Transverse colon (tissue), 4 donors: ENCODE data around the gene ZC2HC1C. TPM values are rescaled to one million over a fixed set of nuclear protein-coding genes. Genes with fewer than 3 reads are reported as not detected.

Experiments used
- DNase-seq: peaks from one replicate; pipeline ENCODE4 v3.0.0-alpha.2; 2019
- H3K27ac ChIP-seq, 4 donors: fragments of 200-600 bp; sonication (generic); 2 replicates each; pipeline ENCODE4 v1.5.1; 2016 to 2018; ENCODE audit warnings: inconsistent platforms in 4 of 4
- H3K27me3 ChIP-seq: fragments of 200-600 bp; sonication (generic); 2 replicates; pipeline ENCODE4 v1.5.1; 2017; ENCODE audit warnings: inconsistent platforms
- H3K36me3 ChIP-seq, 4 donors: fragments of 200-600 bp; sonication (generic); 2 replicates each; pipeline ENCODE4 v1.5.1; 2017 to 2019; ENCODE audit warnings: inconsistent platforms in 4 of 4
- H3K4me1 ChIP-seq, 4 donors: fragments of 200-600 bp; sonication (generic); 2 replicates each; pipeline ENCODE4 v1.5.1; 2017 to 2020; ENCODE audit warnings: inconsistent platforms in 4 of 4
- H3K4me3 ChIP-seq, 4 donors: fragments of 200-600 bp; sonication (generic); 1 replicate in 1 of 4; 2 replicates in 3 of 4; pipeline versions ENCODE4 v1.5.1 to v1.6.1; 2017 to 2019; ENCODE audit warnings: inconsistent platforms in 4 of 4
- H3K9me3 ChIP-seq, 2 donors: fragments of 200-600 bp; sonication (generic); 2 replicates each; pipeline ENCODE4 v1.5.1; 2017 to 2019; ENCODE audit warnings: inconsistent platforms in 2 of 2
- EP300 ChIP-seq: sonication (generic); formaldehyde crosslinking; IDR thresholded peaks from one replicate; pipeline ENCODE4 v1.6.1; 2017; ENCODE audit warnings: antibody characterized with exemption, low read depth
- POLR2A ChIP-seq: fragments of 450-650 bp; IDR thresholded peaks from one replicate; pipeline ENCODE4 v1.6.1; 2016; ENCODE audit warnings: antibody characterized with exemption, mild to moderate bottlenecking, moderate library complexity
- POLR2AphosphoS5 ChIP-seq, 3 donors: sonication (generic); formaldehyde crosslinking; IDR thresholded peaks; one replicate each; pipeline ENCODE4 v1.6.1; 2016; ENCODE audit warnings: antibody characterized with exemption in 3 of 3
- WGBS, 2 donors: methylation state at CpG; one replicate each; pipeline ENCODE4 v1.1.5; 2018; ENCODE audit warnings: low coverage in 1 of 2; 5-methylcytosine and 5-hydroxymethylcytosine counted together
- in situ Hi-C, 4 donors: fragments of 200-750 bp; cut with MboI; loops; one replicate each; pipeline versions ENCODE4 v1.15.0 to v1.15.1; 2017; ENCODE audit warnings: low sequenced_read_pairs in 3 of 4, low pct_ligation_motif_present in 1 of 4, low pct_unique_long_range_greater_than_20kb in 1 of 4
- intact Hi-C: fragments of 100-400 bp; cut with DNase I; formaldehyde crosslinking; loops from one replicate; pipeline ENCODE4 v1.15.1; 2023; ENCODE audit warnings: low total_unique reads
- total RNA-seq, 4 donors: library from RNA; depleted of rRNA; stranded (reverse); fragments of >200 nt; gene quantifications; one replicate each; pipeline ENCODE4 v1.1.0, GENCODE V29; 2016
- TF ChIP-seq, protein P1 (sequence below), 5 experiments: fragments of 200-600 bp in 3 of 5; fragments of 450-650 bp in 2 of 5; sonication (generic) in 3 of 5; IDR thresholded peaks; 1 replicate in 2 of 5; 2 replicates in 3 of 5; pipeline ENCODE4 v1.5.1; 2016 to 2017; ENCODE audit warnings: antibody characterized with exemption in 5 of 5, inconsistent platforms in 3 of 5, mild to moderate bottlenecking in 2 of 5, moderate library complexity in 1 of 5

Gene ZC2HC1C
- total RNA-seq, 4 donors from 2014 or later: 7.5 to 40.0 (median 8.1) TPM; not detected in 1

GRCh38 chr14:75094896-75095295, 25.5 kb downstream of the ZC2HC1C start:
- Histone ChIP-seq H3K9me3 (no peaks in the 10 kb centered on the region), H3K27ac (no peak overlapping the region), H3K27me3 (no peaks in the 10 kb centered on the region), H3K4me1 (peaks cover 0 to 7% (median 0%) of the 10 kb centered on the region in 4 donors), H3K36me3 (peaks cover 0 to 56% (median 21%) of the 10 kb centered on the region in 4 donors), H3K4me3 (no peak overlapping the region)
- DNase-seq: no peak
- whole genome bisulfite sequencing, 2 donors: 92 to 100% methylated on average over 3 of the region's 3 CpGs
- TF ChIP-seq, protein P1, sequence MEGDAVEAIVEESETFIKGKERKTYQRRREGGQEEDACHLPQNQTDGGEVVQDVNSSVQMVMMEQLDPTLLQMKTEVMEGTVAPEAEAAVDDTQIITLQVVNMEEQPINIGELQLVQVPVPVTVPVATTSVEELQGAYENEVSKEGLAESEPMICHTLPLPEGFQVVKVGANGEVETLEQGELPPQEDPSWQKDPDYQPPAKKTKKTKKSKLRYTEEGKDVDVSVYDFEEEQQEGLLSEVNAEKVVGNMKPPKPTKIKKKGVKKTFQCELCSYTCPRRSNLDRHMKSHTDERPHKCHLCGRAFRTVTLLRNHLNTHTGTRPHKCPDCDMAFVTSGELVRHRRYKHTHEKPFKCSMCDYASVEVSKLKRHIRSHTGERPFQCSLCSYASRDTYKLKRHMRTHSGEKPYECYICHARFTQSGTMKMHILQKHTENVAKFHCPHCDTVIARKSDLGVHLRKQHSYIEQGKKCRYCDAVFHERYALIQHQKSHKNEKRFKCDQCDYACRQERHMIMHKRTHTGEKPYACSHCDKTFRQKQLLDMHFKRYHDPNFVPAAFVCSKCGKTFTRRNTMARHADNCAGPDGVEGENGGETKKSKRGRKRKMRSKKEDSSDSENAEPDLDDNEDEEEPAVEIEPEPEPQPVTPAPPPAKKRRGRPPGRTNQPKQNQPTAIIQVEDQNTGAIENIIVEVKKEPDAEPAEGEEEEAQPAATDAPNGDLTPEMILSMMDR (IDR thresholded peaks at IDR 0.05): no peak
- TF ChIP-seq EP300 (no peak), POLR2A (no peak), POLR2AphosphoS5 (IDR thresholded peaks at IDR 0.05) (no peak)
- intact Hi-C loops (no loop called here), in situ Hi-C loops (loop anchor here in 2 of 4 donors (10.0 to 25.0 kb wide), 2 partner anchors 158 to 160 kb away; no protein-coding TSS in a partner anchor)

DNA sequence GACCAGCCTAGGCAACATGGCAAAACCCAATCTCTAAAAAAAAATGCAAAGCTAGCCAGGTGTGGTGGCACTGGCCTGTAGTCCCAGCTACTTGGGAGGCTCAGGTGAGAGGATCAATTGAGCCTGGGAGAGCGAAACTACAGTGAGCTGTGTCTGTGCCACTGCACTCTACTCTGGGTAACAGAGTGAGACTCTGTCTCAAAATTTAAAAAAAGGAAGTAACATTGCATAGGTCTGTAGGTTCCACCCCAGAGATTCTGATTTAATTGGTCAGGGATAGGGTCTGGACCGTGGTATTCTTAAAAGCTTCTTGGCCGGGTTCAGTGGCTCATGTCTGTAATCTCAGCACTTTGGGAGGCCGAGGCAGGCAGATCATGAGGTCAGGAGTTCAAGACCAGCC, 26.2 kb downstream of the ZC2HC1C start:
- intact Hi-C loops: no loop called here
- TF ChIP-seq, protein P1 (IDR thresholded peaks at IDR 0.05): no peak
- no peak for TF ChIP-seq POLR2A
- no peak for TF ChIP-seq POLR2AphosphoS5 (IDR thresholded peaks at IDR 0.05)
- peaks cover 0 to 7% (median 0%) of the 10 kb centered on the region in 4 donors for H3K4me1 ChIP-seq
- H3K4me3 ChIP-seq: no peak overlapping the region
- no peak overlapping the region for H3K27ac ChIP-seq
- DNase-seq: no peak
- H3K9me3 ChIP-seq: no peaks in the 10 kb centered on the region
- 88 to 90% methylated on average over 4 of the region's 4 CpGs for WGBS, 2 donors
- no peaks in the 10 kb centered on the region for H3K27me3 ChIP-seq
- in situ Hi-C loops: loop anchor here in 2 of 4 donors (10.0 to 25.0 kb wide), 2 partner anchors 158 to 161 kb away; no protein-coding TSS in a partner anchor
- peaks cover 0 to 60% (median 23%) of the 10 kb centered on the region in 4 donors for H3K36me3 ChIP-seq

- no peaks in the 10 kb centered on the region for H3K27me3 ChIP-seq
- H3K36me3 ChIP-seq: peaks cover 0 to 67% (median 25%) of the 10 kb centered on the region in 4 donors
- no peak for DNase-seq
- H3K27ac ChIP-seq: no peak overlapping the region
- H3K4me3 ChIP-seq: no peak overlapping the region
- intact Hi-C loops: no loop called here
- 92 to 100% methylated on average over 1 to 6 of the region's 6 CpGs for WGBS, 2 donors
- no peaks in the 10 kb centered on the region for H3K9me3 ChIP-seq
- TF ChIP-seq POLR2AphosphoS5 (IDR thresholded peaks at IDR 0.05): no peak
- TF ChIP-seq, protein P1 (IDR thresholded peaks at IDR 0.05): no peak
- no peak for TF ChIP-seq EP300
- no peak for TF ChIP-seq POLR2A
- peaks cover 0 to 7% (median 0%) of the 10 kb centered on the region in 4 donors for H3K4me1 ChIP-seq
- in situ Hi-C loops: loop anchor here in 2 of 4 donors (10.0 to 25.0 kb wide), 2 partner anchors 160 to 162 kb away; no protein-coding TSS in a partner anchor
These were observed 27.5 kb downstream of the ZC2HC1C start for GRCh38 chr14:75096959-75097358.

DNA sequence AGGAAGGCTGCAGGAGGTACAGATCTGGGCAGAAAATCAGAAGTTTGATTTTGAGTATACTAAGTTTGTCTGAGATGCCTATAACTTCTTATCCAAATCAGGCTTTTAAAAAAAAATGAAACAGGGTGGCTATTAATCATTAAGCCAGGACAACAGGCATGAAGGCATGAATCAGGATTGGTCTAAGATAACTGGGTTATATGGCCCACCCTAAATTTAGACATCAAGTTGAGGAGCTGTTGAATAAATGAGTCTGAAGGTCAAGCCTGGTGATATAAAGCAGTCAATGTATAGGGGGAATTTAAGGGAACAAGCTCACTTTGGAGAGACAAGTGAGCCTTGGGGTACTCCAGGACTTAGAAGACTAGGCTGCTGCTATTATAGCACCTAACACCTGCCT, 28.8 kb downstream of the ZC2HC1C start:
- TF ChIP-seq, protein P1 (IDR thresholded peaks at IDR 0.05): no peak
- TF ChIP-seq POLR2AphosphoS5 (IDR thresholded peaks at IDR 0.05) (no peak), POLR2A (no peak)

More for the DNA sequence above, 28.8 kb downstream of the ZC2HC1C start:
- H3K4me3 ChIP-seq: no peak overlapping the region
- no peaks in the 10 kb centered on the region for H3K27me3 ChIP-seq
- peaks cover 0 to 75% (median 25%) of the 10 kb centered on the region in 4 donors for H3K36me3 ChIP-seq
- no peak for DNase-seq
- in situ Hi-C loops: loop anchor here in 2 of 4 donors (10.0 to 25.0 kb wide), 2 partner anchors 161 to 163 kb away; no protein-coding TSS in a partner anchor
- no peak overlapping the region for H3K27ac ChIP-seq
- peaks cover 0 to 7% (median 0%) of the 10 kb centered on the region in 4 donors for H3K4me1 ChIP-seq
- intact Hi-C loops: no loop called here
- H3K9me3 ChIP-seq: no peaks in the 10 kb centered on the region
